Measurements from ENCODE around the gene TNFRSF8. TPM values are rescaled to one million over a fixed set of nuclear protein-coding genes. Genes with fewer than 3 reads are reported as not detected.
A peak's percentile ranks its signal among the peaks of the same experiment; 100 is the strongest.

The TNFRSF8 gene
- total RNA-seq, 2 donors from 2014 or later, result 0.84 to 41.5 TPM

- no peak for DNase-seq (ENCODE audit: low spot score in 2 of 2)
Observed at GRCh38 chr1:12136916-12137610, 74.0 kb downstream of the TNFRSF8 start.

DNA sequence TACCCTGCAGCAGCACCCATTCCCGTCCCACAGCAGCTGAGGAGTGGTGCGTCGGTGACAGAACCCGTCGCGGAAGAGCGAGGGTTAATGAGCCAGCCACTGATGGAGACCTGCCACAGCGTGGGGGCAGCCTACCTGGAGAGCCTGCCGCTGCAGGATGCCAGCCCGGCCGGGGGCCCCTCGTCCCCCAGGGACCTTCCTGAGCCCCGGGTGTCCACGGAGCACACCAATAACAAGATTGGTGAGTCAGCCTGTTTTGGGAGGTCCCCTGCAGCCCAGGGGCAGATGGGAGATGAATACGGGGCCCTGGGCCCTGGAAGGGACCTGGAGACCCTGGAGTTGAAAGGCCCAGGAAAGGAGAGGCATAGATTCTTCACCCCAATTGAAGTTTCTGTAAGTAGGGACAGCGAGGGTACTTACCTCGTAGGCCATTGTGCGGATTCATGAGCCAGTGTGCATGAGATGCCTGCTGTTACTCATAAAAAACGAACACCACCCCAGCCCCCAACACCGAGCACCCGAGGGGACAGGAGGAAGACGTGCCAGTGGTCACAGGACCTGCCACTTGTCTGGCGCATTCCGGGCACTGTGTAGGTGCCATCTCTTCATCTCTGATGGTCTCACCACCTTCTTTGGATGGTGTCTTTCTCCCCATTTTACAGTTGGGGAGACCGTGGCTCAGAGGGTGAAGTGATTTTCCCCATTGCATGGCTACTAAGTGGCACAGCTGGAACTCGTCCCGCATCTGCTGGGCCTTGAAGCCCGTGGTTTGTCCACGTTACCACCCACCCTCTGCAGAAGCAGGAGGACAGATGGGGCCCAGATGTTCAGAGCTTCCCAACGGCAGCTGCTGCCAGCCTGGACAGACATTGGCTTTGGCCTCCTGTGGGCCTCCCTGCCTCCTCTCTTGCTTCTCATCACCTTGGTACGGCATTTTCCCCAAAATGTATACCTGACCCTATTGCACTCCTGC is 75.4 kb downstream of the TNFRSF8 start:
- Mint-ChIP-seq H3K27ac (peak overlapping the region in 1 of 2 donors; percentile 28), H3K9me3 (no peaks in the 10 kb centered on the region), H3K36me3 (peaks cover 0 to 11% of the 10 kb centered on the region in 2 donors)
- ATAC-seq (peak in 1 of 2 donors; percentile 63), DNase-seq (ENCODE audit: low spot score in 2 of 2) (no peak)

More at GRCh38 chr1:12136916-12137610, 74.0 kb downstream of the TNFRSF8 start:
- peaks cover 0 to 14% of the 10 kb centered on the region in 2 donors for H3K36me3 Mint-ChIP-seq
- H3K27ac Mint-ChIP-seq, result no peak overlapping the region
- no peaks in the 10 kb centered on the region for H3K9me3 Mint-ChIP-seq
- no peak for ATAC-seq

DNA sequence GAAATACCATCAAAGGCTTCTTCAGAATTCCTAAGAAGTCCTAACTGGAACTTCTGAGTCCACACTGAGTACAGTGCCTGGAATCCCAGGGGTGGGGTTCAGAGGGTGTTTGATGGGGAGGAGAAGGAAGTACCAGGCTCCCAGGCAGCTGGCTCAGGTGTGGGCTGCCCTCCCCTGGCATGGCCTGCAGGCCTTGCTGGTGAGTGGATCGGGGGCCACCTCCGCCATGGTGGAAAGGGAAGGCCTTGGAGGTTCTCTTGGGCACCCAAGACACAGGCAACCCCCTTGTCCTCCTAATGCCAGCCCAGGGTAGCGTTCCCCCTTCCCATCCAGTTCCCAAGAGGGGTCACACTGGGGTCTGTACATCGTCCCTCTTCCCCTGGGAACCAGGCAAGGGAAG is 76.9 kb downstream of the TNFRSF8 start:
- Mint-ChIP-seq H3K9me3 (no peaks in the 10 kb centered on the region), H3K36me3 (peaks cover 0 to 18% of the 10 kb centered on the region in 2 donors), H3K27ac (peak overlapping the region in 1 of 2 donors; percentile 28)
- no peak for DNase-seq (ENCODE audit: low spot score in 2 of 2)
- ATAC-seq, result no peak

GRCh38 chr1:12140515-12141162 is 77.5 kb downstream of the TNFRSF8 start:
- DNase-seq (ENCODE audit: low spot score in 2 of 2) (no peak), ATAC-seq (no peak)
- peaks cover 0 to 18% of the 10 kb centered on the region in 2 donors for H3K36me3 Mint-ChIP-seq
- no peaks in the 10 kb centered on the region for H3K9me3 Mint-ChIP-seq
- H3K27ac Mint-ChIP-seq, result no peak overlapping the region

- DNase-seq (ENCODE audit: low spot score in 2 of 2) (no peak), ATAC-seq (no peak)
- Mint-ChIP-seq H3K36me3 (peaks cover 0 to 18% of the 10 kb centered on the region in 2 donors), H3K27ac (no peak overlapping the region), H3K9me3 (no peaks in the 10 kb centered on the region)
Observed at GRCh38 chr1:12141163-12141850, 78.2 kb downstream of the TNFRSF8 start.

GRCh38 chr1:12142141-12142823 is 79.2 kb downstream of the TNFRSF8 start:
- ATAC-seq, result no peak
- no peak for DNase-seq (ENCODE audit: low spot score in 2 of 2)
- Mint-ChIP-seq H3K9me3 (no peaks in the 10 kb centered on the region), H3K27ac (no peak overlapping the region), H3K36me3 (peaks cover 0 to 18% of the 10 kb centered on the region in 2 donors)

DNA sequence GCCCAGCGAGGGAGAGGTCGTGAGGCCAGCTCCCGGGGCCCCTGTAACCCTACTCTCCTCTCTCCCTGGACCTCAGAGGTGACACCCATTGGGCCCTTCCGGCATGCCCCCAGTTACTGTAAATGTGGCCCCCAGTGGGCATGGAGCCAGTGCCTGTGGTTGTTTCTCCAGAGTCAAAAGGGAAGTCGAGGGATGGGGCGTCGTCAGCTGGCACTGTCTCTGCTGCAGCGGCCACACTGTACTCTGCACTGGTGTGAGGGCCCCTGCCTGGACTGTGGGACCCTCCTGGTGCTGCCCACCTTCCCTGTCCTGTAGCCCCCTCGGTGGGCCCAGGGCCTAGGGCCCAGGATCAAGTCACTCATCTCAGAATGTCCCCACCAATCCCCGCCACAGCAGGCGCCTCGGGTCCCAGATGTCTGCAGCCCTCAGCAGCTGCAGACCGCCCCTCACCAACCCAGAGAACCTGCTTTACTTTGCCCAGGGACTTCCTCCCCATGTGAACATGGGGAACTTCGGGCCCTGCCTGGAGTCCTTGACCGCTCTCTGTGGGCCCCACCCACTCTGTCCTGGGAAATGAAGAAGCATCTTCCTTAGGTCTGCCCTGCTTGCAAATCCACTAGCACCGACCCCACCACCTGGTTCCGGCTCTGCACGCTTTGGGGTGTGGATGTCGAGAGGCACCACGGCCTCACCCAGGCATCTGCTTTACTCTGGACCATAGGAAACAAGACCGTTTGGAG is 80.0 kb downstream of the TNFRSF8 start:
- Mint-ChIP-seq H3K36me3 (peaks cover 0 to 18% of the 10 kb centered on the region in 2 donors), H3K27ac (peak overlapping the region; percentile 44 to 84), H3K9me3 (no peaks in the 10 kb centered on the region)
- DNase-seq (ENCODE audit: low spot score in 2 of 2), result no peak
- peak in 1 of 2 donors; percentile 8 for ATAC-seq

DNA sequence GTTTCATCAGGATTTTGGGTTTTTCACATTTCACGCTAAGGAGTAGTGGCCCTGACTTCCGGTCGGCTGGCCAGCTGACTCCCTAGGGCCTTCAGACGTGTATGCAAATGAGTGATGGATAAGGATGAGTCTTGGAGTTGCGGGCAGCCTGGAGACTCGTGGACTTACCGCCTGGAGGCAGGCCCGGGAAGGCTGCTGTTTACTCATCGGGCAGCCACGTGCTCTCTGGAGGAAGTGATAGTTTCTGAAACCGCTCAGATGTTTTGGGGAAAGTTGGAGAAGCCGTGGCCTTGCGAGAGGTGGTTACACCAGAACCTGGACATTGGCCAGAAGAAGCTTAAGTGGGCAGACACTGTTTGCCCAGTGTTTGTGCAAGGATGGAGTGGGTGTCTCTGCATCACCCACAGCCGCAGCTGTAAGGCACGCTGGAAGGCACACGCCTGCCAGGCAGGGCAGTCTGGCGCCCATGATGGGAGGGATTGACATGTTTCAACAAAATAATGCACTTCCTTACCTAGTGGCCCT is 80.6 kb downstream of the TNFRSF8 start:
- peak; percentile 40 to 87 for ATAC-seq
- peaks cover 0 to 18% of the 10 kb centered on the region in 2 donors for H3K36me3 Mint-ChIP-seq
- H3K27ac Mint-ChIP-seq, result peak overlapping the region; percentile 44 to 84
- peak in 1 of 2 donors; percentile 75 for DNase-seq (ENCODE audit: low spot score in 2 of 2)
- no peaks in the 10 kb centered on the region for H3K9me3 Mint-ChIP-seq

- no peak for ATAC-seq
- no peak for DNase-seq (ENCODE audit: low spot score in 2 of 2)
- Mint-ChIP-seq H3K9me3 (peaks cover 0 to 1% of the 10 kb centered on the region in 2 donors), H3K36me3 (peaks cover 4 to 20% of the 10 kb centered on the region in 2 donors), H3K27ac (peak overlapping the region; percentile 44 to 84)
Observed at GRCh38 chr1:12144236-12144635, 81.1 kb downstream of the TNFRSF8 start.

GRCh38 chr1:12144969-12145368 is 81.9 kb downstream of the TNFRSF8 start:
- DNase-seq (ENCODE audit: low spot score in 2 of 2) (no peak), ATAC-seq (no peak)
- Mint-ChIP-seq H3K27ac (peak overlapping the region in 1 of 2 donors; percentile 14), H3K36me3 (peaks cover 11 to 24% of the 10 kb centered on the region in 2 donors), H3K9me3 (peaks cover 3 to 9% of the 10 kb centered on the region in 2 donors)

DNA sequence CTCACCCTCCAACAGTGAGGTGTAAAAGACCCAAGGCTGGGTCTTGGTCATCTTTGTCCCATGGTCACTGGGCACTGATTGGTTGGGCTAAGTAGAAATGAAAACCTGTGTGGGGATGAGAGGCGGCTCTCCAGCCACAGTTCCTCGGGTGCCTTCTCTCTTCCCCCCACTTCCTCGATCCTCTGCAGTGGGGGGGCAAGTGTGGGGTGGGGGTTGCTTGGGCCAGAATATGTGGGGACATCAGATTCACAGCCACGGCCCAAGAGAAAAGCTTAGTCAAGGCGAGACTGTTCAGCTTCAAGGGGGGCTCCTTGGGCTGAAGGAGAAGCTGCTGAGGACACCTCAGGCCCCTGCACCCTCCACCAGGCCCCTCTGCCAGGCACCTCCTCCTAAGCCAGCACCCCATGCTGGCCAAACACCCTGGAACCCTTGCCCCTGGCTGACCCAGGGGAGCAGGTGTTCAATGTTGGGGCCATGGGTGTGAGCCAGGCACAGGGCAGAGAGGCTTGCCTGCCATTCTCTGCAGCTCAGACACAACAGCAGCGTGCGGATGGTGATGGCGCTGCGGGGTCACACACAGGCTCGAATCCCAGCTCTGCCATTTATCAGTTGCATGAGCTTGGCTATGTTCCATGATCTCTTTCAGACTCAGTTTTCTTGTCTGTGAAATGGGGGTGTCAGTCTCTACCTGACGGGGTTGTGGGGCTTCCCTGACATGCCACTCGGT is 82.7 kb downstream of the TNFRSF8 start:
- peak overlapping the region in 1 of 2 donors; percentile 79 for H3K27ac Mint-ChIP-seq
- peaks cover 11 to 32% of the 10 kb centered on the region in 2 donors for H3K36me3 Mint-ChIP-seq
- DNase-seq (ENCODE audit: low spot score in 2 of 2), result no peak
- H3K9me3 Mint-ChIP-seq, result peaks cover 3 to 10% of the 10 kb centered on the region in 2 donors
- no peak for ATAC-seq

GRCh38 chr1:12146343-12147112 is 83.4 kb downstream of the TNFRSF8 start:
- ATAC-seq (no peak), DNase-seq (ENCODE audit: low spot score in 2 of 2) (no peak)
- Mint-ChIP-seq H3K9me3 (peaks cover 3 to 15% of the 10 kb centered on the region in 2 donors), H3K36me3 (peaks cover 11 to 37% of the 10 kb centered on the region in 2 donors), H3K27ac (peak overlapping the region in 1 of 2 donors; percentile 79)

- ATAC-seq, result no peak
- no peak for DNase-seq (ENCODE audit: low spot score in 2 of 2)
- Mint-ChIP-seq H3K27ac (peak overlapping the region in 1 of 2 donors; percentile 73), H3K9me3 (peaks cover 3 to 15% of the 10 kb centered on the region in 2 donors), H3K36me3 (peaks cover 11 to 45% of the 10 kb centered on the region in 2 donors)
Observed at GRCh38 chr1:12147201-12147701, 84.1 kb downstream of the TNFRSF8 start.
